Measurements from ENCODE around the gene CFAP20. TPM values are rescaled to one million over a fixed set of nuclear protein-coding genes. Genes with fewer than 3 reads are reported as not detected.

The CFAP20 gene
- total and polyA plus RNA-seq, 2 donors from 2014 or later = 22.3 to 33.3 TPM

- H3K4me3 ChIP-seq (ENCODE audit: low read length in 3 of 3) = no peak overlapping the region
- DNase-seq (no peak), FAIRE-seq (no peak)
- TF ChIP-seq, protein P1, sequence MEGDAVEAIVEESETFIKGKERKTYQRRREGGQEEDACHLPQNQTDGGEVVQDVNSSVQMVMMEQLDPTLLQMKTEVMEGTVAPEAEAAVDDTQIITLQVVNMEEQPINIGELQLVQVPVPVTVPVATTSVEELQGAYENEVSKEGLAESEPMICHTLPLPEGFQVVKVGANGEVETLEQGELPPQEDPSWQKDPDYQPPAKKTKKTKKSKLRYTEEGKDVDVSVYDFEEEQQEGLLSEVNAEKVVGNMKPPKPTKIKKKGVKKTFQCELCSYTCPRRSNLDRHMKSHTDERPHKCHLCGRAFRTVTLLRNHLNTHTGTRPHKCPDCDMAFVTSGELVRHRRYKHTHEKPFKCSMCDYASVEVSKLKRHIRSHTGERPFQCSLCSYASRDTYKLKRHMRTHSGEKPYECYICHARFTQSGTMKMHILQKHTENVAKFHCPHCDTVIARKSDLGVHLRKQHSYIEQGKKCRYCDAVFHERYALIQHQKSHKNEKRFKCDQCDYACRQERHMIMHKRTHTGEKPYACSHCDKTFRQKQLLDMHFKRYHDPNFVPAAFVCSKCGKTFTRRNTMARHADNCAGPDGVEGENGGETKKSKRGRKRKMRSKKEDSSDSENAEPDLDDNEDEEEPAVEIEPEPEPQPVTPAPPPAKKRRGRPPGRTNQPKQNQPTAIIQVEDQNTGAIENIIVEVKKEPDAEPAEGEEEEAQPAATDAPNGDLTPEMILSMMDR (IDR thresholded peaks at IDR 0.05; ENCODE audit: borderline replicate concordance, extremely low read depth, insufficient read depth) = no peak
- no peak overlapping the region for H3K27ac ChIP-seq (ENCODE audit: low read depth in 2 of 2, low read length in 2 of 2)
- intact Hi-C loops (cut with DNase I) = no loop called here
- no peaks in the 10 kb centered on the region for H3K9me3 ChIP-seq (ENCODE audit: control insufficient read depth in 2 of 3, insufficient read depth in 1 of 3, low read length in 3 of 3)
- H3K36me3 ChIP-seq (ENCODE audit: control insufficient read depth in 2 of 3, insufficient read depth in 3 of 3, low read length in 3 of 3) = peaks cover 0 to 3% (median 2%) of the 10 kb centered on the region in 3 donors
- H3K9ac ChIP-seq (ENCODE audit: low read length in 3 of 3) = no peak overlapping the region
- H3K27me3 ChIP-seq (ENCODE audit: control insufficient read depth, insufficient read depth, low read length) = no peaks in the 10 kb centered on the region
- no peaks in the 10 kb centered on the region for H3K4me1 ChIP-seq (ENCODE audit: control insufficient read depth in 2 of 3, insufficient read depth in 2 of 3, low read depth in 1 of 3, low read length in 3 of 3)
These were observed 25.2 kb upstream of the CFAP20 start for GRCh38 chr16:58154345-58154744.

GRCh38 chr16:58152246-58152868, 23.2 kb upstream of the CFAP20 start:
- DNase-seq = no peak
- no peaks in the 10 kb centered on the region for H3K9me3 ChIP-seq (ENCODE audit: control insufficient read depth in 2 of 3, insufficient read depth in 1 of 3, low read length in 3 of 3)
- H3K4me3 ChIP-seq (ENCODE audit: low read length in 3 of 3) = no peak overlapping the region
- no peak for FAIRE-seq
- H3K9ac ChIP-seq (ENCODE audit: low read length in 3 of 3) = no peak overlapping the region
- no peaks in the 10 kb centered on the region for H3K4me1 ChIP-seq (ENCODE audit: control insufficient read depth in 2 of 3, insufficient read depth in 2 of 3, low read depth in 1 of 3, low read length in 3 of 3)
- no peaks in the 10 kb centered on the region for H3K27me3 ChIP-seq (ENCODE audit: control insufficient read depth, insufficient read depth, low read length)
- no peaks in the 10 kb centered on the region for H3K36me3 ChIP-seq (ENCODE audit: control insufficient read depth in 2 of 3, insufficient read depth in 3 of 3, low read length in 3 of 3)
- no peak overlapping the region for H3K27ac ChIP-seq (ENCODE audit: low read depth in 2 of 2, low read length in 2 of 2)
- TF ChIP-seq, protein P1 (IDR thresholded peaks at IDR 0.05; ENCODE audit: borderline replicate concordance, extremely low read depth, insufficient read depth) = no peak
- intact Hi-C loops (cut with DNase I) = no loop called here

DNA sequence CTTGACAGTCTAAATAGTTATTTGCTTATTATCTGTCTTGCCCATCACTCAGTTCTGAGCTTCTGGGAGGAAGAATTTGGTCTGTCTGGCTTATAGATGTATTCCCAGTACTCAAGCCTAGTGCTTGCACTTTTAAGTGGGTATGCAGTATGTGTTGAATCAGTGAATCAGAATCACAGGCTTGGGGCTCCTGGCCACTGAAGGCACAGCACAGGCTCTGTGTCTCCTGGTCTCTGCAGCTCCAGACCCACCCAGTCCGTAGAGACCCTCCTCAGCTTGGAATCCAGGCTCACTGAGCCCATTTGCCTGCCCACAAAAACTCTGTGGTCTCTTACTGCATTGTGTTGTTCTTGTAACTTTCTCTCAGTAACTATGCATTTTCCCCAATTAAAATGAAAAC, 19.3 kb upstream of the CFAP20 start:
- H3K9ac ChIP-seq (ENCODE audit: low read length in 3 of 3) = no peak overlapping the region
- no peak for FAIRE-seq
- no peaks in the 10 kb centered on the region for H3K4me1 ChIP-seq (ENCODE audit: control insufficient read depth in 2 of 3, insufficient read depth in 2 of 3, low read depth in 1 of 3, low read length in 3 of 3)

More for the DNA sequence above, 19.3 kb upstream of the CFAP20 start:
- no peaks in the 10 kb centered on the region for H3K27me3 ChIP-seq (ENCODE audit: control insufficient read depth, insufficient read depth, low read length)
- no peak for DNase-seq
- TF ChIP-seq, protein P1 (IDR thresholded peaks at IDR 0.05; ENCODE audit: borderline replicate concordance, extremely low read depth, insufficient read depth) = no peak
- no peaks in the 10 kb centered on the region for H3K9me3 ChIP-seq (ENCODE audit: control insufficient read depth in 2 of 3, insufficient read depth in 1 of 3, low read length in 3 of 3)
- no peak overlapping the region for H3K27ac ChIP-seq (ENCODE audit: low read depth in 2 of 2, low read length in 2 of 2)
- H3K4me3 ChIP-seq (ENCODE audit: low read length in 3 of 3) = no peak overlapping the region
- intact Hi-C loops (cut with DNase I) = no loop called here
- H3K36me3 ChIP-seq (ENCODE audit: control insufficient read depth in 2 of 3, insufficient read depth in 3 of 3, low read length in 3 of 3) = no peaks in the 10 kb centered on the region

Measured in kidney (tissue), 14 donors.